BJ (cell line): ENCODE data around the gene BEGAIN. TPM values are rescaled to one million over a fixed set of nuclear protein-coding genes. Genes with fewer than 3 reads are reported as not detected.

Experiments
- CTCF ChIA-PET: fragments of 350-600 bp; formaldehyde crosslinking; extraction: SDS; loops from one replicate; lab custom pipeline; 2021; ENCODE audit warnings: antibody characterized with exemption, inconsistent platforms; lab: Yijun Ruan, JAX
- POLR2A ChIA-PET: fragments of 300-600 bp; sonication (Branson Sonifier 250); formaldehyde crosslinking; extraction: SDS; loops from one replicate; lab custom pipeline; 2021; ENCODE audit warnings: antibody characterized with exemption; lab: Charles Lee
- DNase-seq: peaks from one replicate; pipeline ENCODE4 v3.0.0-alpha.2; 2011; ENCODE audit warnings: low read depth
- H3K27me3 ChIP-seq: 2 replicates; pipeline ENCODE4 v1.6.0; 2011; ENCODE audit warnings: low read length; ENCODE audit not compliant: control insufficient read depth, insufficient read depth
- H3K36me3 ChIP-seq: 2 replicates; pipeline ENCODE4 v1.5.1; 2011; ENCODE audit warnings: low read length; ENCODE audit not compliant: control insufficient read depth, insufficient read depth
- H3K4me3 ChIP-seq: 2 replicates; pipeline ENCODE4 v1.5.1; 2011; ENCODE audit warnings: low read depth, mild to moderate bottlenecking, control low read depth, low read length
- polyA plus RNA-seq: library from polyadenylated mRNA; depleted of rRNA; stranded (reverse); fragments of >200 nt; gene quantifications from 2 replicates; pipeline ENCODE4 v1.2.3, GENCODE V29; 2011; rRNA removed
- small RNA-seq: library from RNA; depleted of rRNA; stranded (forward); fragments of <200 nt; gene quantifications from one replicate; pipeline ENCODE3, GENCODE V24; 2012; ENCODE audit warnings: low replicate concordance, low read depth; ENCODE audit not compliant: insufficient read length
- TF ChIP-seq, protein P1 (sequence below): IDR thresholded peaks from 2 replicates; pipeline ENCODE4 v1.5.1; 2011; ENCODE audit warnings: low read depth, mild to moderate bottlenecking, control low read depth, inconsistent platforms, low read length, moderate library complexity; ENCODE audit not compliant: insufficient read depth

Gene BEGAIN
- polyA plus RNA-seq, 1 experiment, result 0.22 TPM

GRCh38 chr14:100495917-100496316, 91.3 kb downstream of the BEGAIN start:
- POLR2A ChIA-PET, result no interaction called here
- Histone ChIP-seq H3K36me3 (no peaks in the 10 kb centered on the region), H3K4me3 (no peak overlapping the region), H3K27me3 (no peaks in the 10 kb centered on the region)
- no peak for DNase-seq
- TF ChIP-seq, protein P1, sequence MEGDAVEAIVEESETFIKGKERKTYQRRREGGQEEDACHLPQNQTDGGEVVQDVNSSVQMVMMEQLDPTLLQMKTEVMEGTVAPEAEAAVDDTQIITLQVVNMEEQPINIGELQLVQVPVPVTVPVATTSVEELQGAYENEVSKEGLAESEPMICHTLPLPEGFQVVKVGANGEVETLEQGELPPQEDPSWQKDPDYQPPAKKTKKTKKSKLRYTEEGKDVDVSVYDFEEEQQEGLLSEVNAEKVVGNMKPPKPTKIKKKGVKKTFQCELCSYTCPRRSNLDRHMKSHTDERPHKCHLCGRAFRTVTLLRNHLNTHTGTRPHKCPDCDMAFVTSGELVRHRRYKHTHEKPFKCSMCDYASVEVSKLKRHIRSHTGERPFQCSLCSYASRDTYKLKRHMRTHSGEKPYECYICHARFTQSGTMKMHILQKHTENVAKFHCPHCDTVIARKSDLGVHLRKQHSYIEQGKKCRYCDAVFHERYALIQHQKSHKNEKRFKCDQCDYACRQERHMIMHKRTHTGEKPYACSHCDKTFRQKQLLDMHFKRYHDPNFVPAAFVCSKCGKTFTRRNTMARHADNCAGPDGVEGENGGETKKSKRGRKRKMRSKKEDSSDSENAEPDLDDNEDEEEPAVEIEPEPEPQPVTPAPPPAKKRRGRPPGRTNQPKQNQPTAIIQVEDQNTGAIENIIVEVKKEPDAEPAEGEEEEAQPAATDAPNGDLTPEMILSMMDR, result no peak
- CTCF ChIA-PET, result no interaction called here

- POLR2A ChIA-PET, result no interaction called here
- no peaks in the 10 kb centered on the region for H3K27me3 ChIP-seq
- no peak for DNase-seq
- H3K36me3 ChIP-seq, result no peaks in the 10 kb centered on the region
- TF ChIP-seq, protein P1, result no peak
- CTCF ChIA-PET, result interaction anchor here (0.7 kb wide), 1 partner anchor 18 kb away, joined by 3 read pairs; no protein-coding TSS in a partner anchor
- no peak overlapping the region for H3K4me3 ChIP-seq
Observed at GRCh38 chr14:100494645-100495044, 92.6 kb downstream of the BEGAIN start.

- CTCF ChIA-PET, result interaction anchor here (1.4 kb wide), 1 partner anchor 106 kb away, joined by 4 read pairs; no protein-coding TSS in a partner anchor
- Histone ChIP-seq H3K36me3 (no peaks in the 10 kb centered on the region), H3K4me3 (no peak overlapping the region), H3K27me3 (no peaks in the 10 kb centered on the region)
- TF ChIP-seq, protein P1, result no peak
- no peak for DNase-seq
- POLR2A ChIA-PET, result no interaction called here
Observed at GRCh38 chr14:100490252-100490651, 97.0 kb downstream of the BEGAIN start.

GRCh38 chr14:100488057-100488456, 99.2 kb downstream of the BEGAIN start:
- CTCF ChIA-PET, result no interaction called here
- Histone ChIP-seq H3K27me3 (no peaks in the 10 kb centered on the region), H3K4me3 (no peak overlapping the region), H3K36me3 (0 out of 2 replicates have a peak, but pooled peaks cover 2% of the 10 kb centered on the region)
- no peak for DNase-seq
- POLR2A ChIA-PET, result no interaction called here
- TF ChIP-seq, protein P1, result no peak

DNA sequence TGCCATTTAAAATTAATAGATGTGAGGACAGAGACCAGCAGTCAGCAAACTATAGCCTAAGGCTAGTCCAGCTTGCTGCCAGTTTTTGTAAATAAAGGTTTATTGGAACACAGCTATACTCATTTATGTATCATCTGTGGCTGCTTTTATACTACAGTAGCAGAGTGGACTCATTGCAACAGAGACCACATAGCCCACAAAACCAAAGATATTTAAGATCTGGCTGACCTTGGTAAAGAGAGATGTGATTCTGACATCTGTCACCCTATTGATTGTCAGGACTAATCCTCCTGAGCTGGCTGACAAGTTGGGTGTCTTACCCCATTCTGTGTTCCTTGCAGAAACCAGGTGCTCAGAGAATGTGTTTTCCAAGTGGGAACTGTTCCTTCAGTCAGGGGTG, 99.9 kb downstream of the BEGAIN start:
- no peak for DNase-seq
- CTCF ChIA-PET, result interaction anchor here (1.1 to 1.4 kb wide), 2 partner anchors 11 to 45 kb away, joined by 3 read pairs; no protein-coding TSS in a partner anchor
- TF ChIP-seq, protein P1, result no peak
- no peak overlapping the region for H3K4me3 ChIP-seq
- POLR2A ChIA-PET, result no interaction called here
- H3K36me3 ChIP-seq, result 0 out of 2 replicates have a peak, but pooled peaks cover 2% of the 10 kb centered on the region
- no peaks in the 10 kb centered on the region for H3K27me3 ChIP-seq

Small RNAs within 50 kb of the gene (small RNA-seq; reads per million reads assigned to genes)
- not detected for gene RN7SKP92

Other genes with a start within 250 kb of the BEGAIN start
- gene WDR25, start 210.9 kb downstream of the BEGAIN start, polyA plus RNA-seq, result 18.2 and 27.4 TPM in 2 replicates
- not detected in 2 replicates for gene DLK1, start 139.5 kb upstream of the BEGAIN start, polyA plus RNA-seq
- gene MEG3, start 238.7 kb upstream of the BEGAIN start, polyA plus RNA-seq, result 191 and 234 TPM in 2 replicates